ENCODE measurements around the gene IFIH1.

IFIH1 gene

GRCh38 chr2:162318328-162319180 lies at the start of gene IFIH1:
IFIH1 (minus strand) TSS chr2:162318684; CDS start chr2:162318307, 377 bp downstream.
- peak; percentile 67 for DNase-seq

DNA sequence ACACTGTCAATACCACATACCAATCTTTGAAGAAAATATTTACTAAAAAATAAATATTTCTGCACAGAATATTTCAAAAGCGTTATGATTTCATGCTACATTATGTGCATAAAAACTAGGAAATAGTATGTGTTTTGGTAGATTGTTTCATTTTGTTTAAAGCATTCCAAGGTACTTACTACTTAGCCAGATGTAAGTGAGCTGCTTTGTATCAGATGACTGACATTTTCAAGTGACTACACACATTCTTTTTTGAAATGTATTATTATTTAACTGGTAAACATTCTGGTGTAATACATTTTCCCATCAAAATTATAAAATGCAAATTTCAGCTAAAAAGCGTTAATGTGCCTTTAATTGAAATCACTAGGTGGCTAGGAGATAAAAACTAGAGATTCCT lies 46.9 kb upstream of the IFIH1 start:
- no peak for DNase-seq

DNA sequence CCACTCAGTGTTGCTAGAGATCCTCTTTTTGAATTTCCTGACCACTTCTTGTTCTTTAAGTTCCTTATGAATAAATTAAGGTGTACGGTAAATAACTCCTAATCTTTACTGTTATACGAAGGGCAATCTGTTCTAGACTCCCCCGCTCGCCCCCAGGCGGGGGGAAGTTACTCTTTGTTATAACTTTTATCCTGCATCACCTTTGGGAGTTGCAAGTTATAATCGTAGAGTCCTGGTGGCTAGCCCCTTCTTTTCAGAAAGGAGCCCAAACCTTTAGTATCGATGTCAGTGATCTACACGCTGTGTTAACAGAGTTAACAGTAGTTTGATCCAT lies 26.1 kb upstream of the IFIH1 start:
- no peak for DNase-seq

DNA sequence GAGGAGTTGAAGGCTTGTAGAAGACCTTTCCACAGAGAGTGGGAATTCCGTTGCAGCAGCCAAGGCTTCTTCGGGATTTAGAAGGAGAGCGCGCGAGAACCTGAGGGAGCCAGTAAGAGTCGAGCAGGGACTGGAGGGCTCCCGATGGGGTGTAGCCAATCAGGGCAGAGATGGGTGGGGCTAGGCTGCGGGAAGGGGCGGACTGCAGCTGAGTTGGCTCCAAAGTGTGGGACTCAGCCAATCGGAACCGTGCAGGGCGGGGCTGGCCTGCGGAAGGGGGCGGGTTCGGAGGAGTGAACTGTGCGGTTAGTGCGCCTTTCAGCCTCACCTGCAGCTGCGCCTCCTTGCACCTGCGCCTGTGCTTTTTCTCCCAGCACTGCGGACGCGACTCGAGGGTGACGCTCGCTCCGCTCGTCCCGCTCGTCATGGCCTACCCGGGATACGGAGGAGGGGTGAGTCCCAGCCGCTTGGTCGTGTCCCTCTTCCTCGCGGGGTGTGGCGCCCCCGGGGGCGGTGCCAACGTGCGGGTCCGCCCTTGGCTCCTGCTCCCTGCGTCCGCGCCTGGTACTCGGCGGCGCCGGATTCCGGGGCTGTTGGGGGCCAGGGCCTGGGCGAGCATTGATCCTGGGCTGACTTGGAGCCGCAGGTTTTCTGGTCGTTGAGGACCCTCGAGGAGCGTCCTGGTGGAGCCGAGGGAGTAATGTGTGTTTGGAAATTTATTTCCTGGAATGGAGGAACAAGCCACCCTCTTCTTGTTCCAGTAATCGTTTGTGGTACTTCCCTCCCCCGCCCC lies 25.5 kb upstream of the IFIH1 start, which contains the start of gene GCA:
Gene GCA (plus strand): TSS at position 309 of the 793 bp plus-strand sequence. CDS start 117 bp downstream, at position 426.
- DNase-seq = no peak

GRCh38 chr2:162343492-162343823 lies 25.0 kb upstream of the IFIH1 start:
- DNase-seq = no peak

GRCh38 chr2:162342841-162343240 lies 24.4 kb upstream of the IFIH1 start:
- DNase-seq = no peak

DNA sequence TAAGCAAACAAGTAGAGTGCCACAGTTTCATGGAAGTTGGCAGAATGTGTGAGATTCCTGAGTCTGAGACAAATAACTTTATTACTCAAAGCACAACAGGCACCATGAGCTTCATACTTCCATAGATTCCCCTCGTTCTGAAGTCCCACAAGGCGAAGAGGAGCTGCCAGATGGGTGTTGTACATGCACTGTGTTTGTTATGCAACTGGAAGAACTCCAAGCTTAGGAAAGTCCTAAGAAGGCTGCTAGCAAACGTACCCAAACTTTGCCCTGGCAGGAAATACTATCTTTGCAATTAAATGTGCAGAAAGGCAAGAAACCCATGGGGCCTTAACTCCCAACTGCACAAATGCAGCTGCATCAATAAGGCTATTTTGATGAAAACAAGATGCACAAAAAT lies 23.8 kb upstream of the IFIH1 start:
- DNase-seq = no peak

GRCh38 chr2:162340822-162341221 lies 22.3 kb upstream of the IFIH1 start:
- no peak for DNase-seq

GRCh38 chr2:162337868-162338267 lies 19.4 kb upstream of the IFIH1 start:
- DNase-seq = no peak

DNA sequence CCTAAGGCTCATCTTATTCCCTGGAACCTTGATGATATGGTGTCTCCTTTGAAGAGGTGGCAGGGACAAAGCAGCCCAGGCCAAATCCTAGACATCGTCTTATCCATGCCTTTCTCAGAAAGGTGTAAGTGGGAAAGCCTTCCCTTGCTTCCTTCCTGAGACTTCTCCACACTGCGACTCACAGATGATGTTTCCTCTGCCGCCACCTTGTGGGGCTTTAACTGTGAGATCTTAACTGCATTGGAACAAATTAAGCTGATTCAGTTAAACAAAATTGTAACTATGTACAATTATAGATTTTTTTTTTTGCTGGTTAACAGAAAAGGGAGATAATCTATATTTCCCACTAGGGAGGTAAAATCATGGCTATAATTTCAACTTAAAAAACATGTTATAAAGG lies 15.5 kb upstream of the IFIH1 start:
- DNase-seq = no peak

DNA sequence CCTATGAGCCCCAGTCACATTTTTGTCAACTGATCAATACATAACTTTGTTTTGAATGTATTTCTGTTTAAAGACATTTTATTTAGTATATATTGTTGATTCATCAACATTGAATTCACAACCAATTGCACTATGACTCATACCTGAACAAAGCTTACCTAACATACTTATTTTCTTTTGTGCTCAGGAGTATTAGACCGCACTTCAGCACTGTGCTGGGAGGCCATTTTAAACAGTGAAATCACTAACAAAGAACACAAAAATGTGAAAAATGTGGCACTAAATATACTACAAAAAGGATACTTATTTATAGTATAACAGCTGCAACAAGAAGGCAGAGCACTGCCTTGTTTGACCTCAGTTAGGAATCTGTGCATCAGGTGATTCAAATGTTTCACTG lies 12.4 kb upstream of the IFIH1 start:
- no peak for DNase-seq

DNA sequence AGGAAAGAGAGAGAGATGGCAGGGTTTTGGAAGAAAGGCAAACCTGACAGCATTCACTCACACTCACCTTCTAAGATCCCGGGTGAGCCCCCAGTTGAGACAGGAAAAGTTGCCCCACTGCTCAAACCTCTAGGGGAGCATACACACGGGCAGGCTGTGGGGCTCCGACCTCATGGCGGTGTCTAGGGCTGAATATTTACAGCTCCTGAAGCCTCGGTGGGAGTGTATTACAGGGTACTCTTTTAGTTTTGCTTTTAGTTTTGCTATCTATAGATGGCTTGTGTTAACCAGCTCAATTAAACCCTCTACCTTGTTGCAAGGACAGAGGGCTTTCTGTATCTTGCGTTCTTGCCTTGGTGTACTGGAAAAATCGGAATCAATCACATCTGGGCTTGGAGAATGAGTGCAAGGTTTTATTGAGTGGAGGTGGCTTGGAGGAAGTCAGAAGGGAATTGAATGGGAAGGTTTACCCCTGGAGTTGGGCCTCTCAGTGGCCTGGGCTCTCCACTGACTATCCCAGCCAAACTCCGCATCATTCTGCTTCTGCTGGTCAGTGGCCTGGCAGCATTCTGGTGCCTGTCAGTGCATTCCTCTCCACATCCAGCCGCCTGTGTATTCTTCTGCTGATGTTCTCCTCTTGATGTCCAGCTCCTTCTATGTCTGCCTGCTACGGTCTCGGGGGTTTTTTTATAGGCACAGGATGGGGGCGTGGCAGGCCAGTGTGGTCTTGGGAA lies 10.1 kb upstream of the IFIH1 start:
- no peak for DNase-seq

- DNase-seq = no peak
Measured at GRCh38 chr2:162327806-162328205, 9.3 kb upstream of the IFIH1 start.

DNA sequence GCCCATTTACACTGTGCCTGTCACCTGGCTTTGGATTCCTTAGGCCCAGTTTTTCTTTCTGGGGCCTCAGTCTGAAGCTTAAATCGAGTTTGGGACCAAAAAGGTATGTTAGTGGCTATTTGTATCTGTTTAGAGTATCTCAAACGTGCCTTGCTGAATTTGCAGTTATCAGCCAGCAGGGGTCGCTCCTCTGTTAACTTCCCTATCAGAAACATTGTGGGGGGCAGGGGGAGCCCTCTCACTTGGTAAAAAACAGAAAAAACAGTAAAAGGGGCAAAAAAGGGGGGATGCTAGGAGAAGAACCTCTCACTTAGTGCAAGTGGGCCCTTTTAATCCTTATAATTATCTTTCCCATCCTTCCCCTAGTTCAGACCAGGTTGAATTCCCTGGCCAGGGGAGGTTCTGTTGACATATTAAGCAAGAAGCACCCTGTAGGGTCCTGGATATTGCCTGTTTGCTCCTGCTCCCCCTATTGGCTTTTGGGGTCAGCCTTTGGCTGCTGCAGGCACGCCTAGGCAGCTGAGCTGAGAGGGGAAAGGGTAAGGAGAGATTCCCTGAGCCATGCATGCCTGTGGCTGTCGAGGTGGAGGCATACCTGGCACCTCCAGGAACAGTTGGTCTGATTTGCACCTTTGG lies 8.8 kb upstream of the IFIH1 start:
- DNase-seq = no peak

DNA sequence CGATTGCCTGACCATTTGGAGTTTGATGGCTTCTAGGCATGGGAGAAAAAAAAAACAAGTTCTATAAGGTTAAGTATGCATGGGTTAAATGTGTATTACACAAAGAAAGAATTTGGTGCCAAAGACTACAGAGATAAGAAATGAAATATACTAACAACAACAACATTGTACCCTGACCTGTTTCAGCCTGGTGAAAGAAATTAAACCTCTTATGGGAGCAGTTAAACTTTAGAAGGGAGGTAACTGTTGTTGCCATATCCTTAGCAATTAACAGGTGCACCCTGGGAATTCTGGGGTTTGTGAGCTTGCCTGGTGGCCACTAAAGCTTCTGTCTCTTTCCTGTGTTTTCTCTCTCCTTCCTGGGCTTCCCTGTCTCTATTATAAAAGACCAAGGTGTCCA lies 6.5 kb upstream of the IFIH1 start:
- no peak for DNase-seq

DNA sequence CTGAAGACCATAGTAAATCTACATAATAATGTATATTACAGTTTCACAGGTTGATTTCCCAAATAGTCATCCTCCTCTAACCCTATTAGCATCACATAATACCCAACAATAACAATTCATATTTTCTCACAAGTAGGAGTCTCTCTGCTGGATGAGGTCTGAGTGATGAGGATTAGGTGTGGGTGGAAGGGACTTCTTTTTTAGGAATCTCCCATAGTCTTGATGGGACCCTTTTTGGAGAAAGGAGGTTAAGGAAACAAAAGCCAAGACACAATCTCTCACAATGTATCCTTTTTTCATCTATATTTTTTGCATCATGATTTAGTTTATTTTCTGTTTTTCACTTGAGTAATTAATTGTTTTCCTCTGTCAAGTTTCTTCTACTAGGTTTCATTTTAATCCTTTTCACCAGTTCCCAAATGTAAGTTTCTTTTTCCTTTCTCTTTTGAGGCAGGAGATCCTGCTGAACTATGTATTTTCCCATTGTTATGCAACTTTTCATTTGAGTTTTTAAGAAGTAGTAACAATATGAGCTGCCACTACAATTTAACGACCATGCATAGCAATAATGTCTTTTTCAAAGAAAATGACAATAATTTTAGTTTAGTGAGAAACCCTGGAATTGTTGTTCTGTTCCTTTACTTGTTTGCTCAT lies 2.5 kb upstream of the IFIH1 start:
- DNase-seq = no peak

GRCh38 chr2:162317861-162318327 lies 590 bp downstream of the IFIH1 start:
- DNase-seq = no peak

- DNase-seq = no peak
Measured at GRCh38 chr2:162317058-162317742, 1.3 kb downstream of the IFIH1 start.

DNA sequence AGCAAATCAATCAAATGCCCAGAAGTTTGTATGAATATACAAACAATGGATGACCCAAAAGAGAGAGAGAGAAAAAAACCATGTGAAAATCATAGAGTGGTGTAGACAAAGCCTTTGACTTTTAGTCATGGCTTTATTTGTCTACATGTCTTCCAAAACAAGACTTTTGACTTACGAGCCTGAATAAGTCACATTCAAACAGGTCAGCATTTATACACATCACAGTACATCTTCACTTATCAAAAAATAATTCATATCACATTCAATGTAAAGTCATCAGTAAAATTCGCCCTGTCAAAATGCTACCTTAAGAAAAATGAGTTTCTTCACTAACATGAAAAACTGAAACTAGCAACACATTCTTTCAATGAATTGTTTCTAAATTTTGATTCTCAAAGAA lies 1.9 kb downstream of the IFIH1 start:
- no peak for DNase-seq

DNA sequence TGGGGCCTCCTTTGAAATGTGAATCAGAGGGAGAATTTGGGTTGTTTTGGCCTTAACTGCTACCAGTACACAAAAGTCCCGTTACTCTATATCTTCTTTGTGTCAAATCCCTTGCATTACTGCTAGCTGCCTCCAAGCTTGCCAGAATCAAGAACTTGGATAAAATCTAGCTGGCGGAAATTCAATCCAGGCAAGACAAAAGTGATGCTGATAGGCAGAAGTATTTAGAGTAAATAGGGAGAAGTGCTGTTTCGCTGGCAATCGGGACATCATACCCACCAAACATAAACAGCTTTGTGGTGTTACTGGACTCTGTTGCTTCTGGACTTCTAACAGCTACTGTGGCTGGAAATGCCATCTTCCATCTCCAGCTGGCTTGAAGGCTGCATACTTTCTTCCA lies 2.5 kb downstream of the IFIH1 start:
- no peak for DNase-seq

GRCh38 chr2:162312853-162313252 lies 5.6 kb downstream of the IFIH1 start:
- DNase-seq = no peak
